ENCODE results near the gene ATXN7L1.

Gene ATXN7L1

GRCh38 chr7:105738133-105738532 is 138.3 kb downstream of the ATXN7L1 start:
- H3K4me3 ChIP-seq (ENCODE audit: low read length in 2 of 2) = no peak overlapping the region
- no peak overlapping the region for H3K18ac ChIP-seq (ENCODE audit: low read length)
- H4K91ac ChIP-seq (ENCODE audit: low read depth, low read length, poor library complexity) = no peak overlapping the region
- no peak overlapping the region for H3K4me2 ChIP-seq (ENCODE audit: insufficient read depth, low read length, poor library complexity, severe bottlenecking)
- no peak overlapping the region for H2BK5ac ChIP-seq (ENCODE audit: low read length)
- H3K27ac ChIP-seq (replicated peaks; ENCODE audit: low read length) = no peak overlapping the region
- H3K14ac ChIP-seq (ENCODE audit: low read length) = no peak overlapping the region
- WGBS, 2 donors (ENCODE audit: extremely low coverage in 2 of 2, insufficient read length in 2 of 2, insufficient replicate concordance in 1 of 2) = no CpG with 5 or more reads among the region's 2 CpGs
- H3K4ac ChIP-seq (ENCODE audit: low read length) = no peak overlapping the region
- H3K27me3 ChIP-seq (ENCODE audit: control insufficient read depth in 3 of 3, insufficient read depth in 3 of 3, low read depth in 1 of 3, low read length in 3 of 3) = no peaks in the 10 kb centered on the region
- no peak overlapping the region for H3K9ac ChIP-seq (ENCODE audit: low read depth, low read length, poor library complexity)
- no peak for DNase-seq (ENCODE audit: low spot score)
- peaks cover 0 to 5% of the 10 kb centered on the region in 2 donors for H3K4me1 ChIP-seq (ENCODE audit: control insufficient read depth in 2 of 2, insufficient read depth in 1 of 2, low read depth in 1 of 2, low read length in 2 of 2)
- H4K8ac ChIP-seq (ENCODE audit: low read depth, low read length) = no peak overlapping the region
- H2AK5ac ChIP-seq (ENCODE audit: low read depth, low read length) = no peak overlapping the region
- H2BK120ac ChIP-seq (ENCODE audit: low read depth, low read length) = no peak overlapping the region
- H2BK15ac ChIP-seq (ENCODE audit: low read length) = no peak overlapping the region
- no peak overlapping the region for H2AFZ ChIP-seq (ENCODE audit: low read length)
- no peaks in the 10 kb centered on the region for H3K36me3 ChIP-seq (replicated peaks in 1 of 2; ENCODE audit: control insufficient read depth in 2 of 2, insufficient read depth in 2 of 2, low read length in 2 of 2)
- no peak overlapping the region for H3K23ac ChIP-seq (ENCODE audit: low read depth, low read length, poor library complexity)
- H2BK12ac ChIP-seq (ENCODE audit: low read length) = no peak overlapping the region
- no peaks in the 10 kb centered on the region for H3K9me3 ChIP-seq (replicated peaks in 1 of 2; ENCODE audit: control insufficient read depth in 2 of 2, insufficient read depth in 1 of 2, low read depth in 1 of 2, low read length in 2 of 2)
- no peaks in the 10 kb centered on the region for H3K79me1 ChIP-seq (ENCODE audit: low read depth, low read length)

GRCh38 chr7:105734233-105734632 is 142.2 kb downstream of the ATXN7L1 start:
- Histone ChIP-seq H2AK5ac (ENCODE audit: low read depth, low read length) (no peak overlapping the region), H2BK5ac (ENCODE audit: low read length) (no peak overlapping the region), H3K4me2 (ENCODE audit: insufficient read depth, low read length, poor library complexity, severe bottlenecking) (no peak overlapping the region), H3K18ac (ENCODE audit: low read length) (no peak overlapping the region), H3K79me1 (ENCODE audit: low read depth, low read length) (no peaks in the 10 kb centered on the region), H4K91ac (ENCODE audit: low read depth, low read length, poor library complexity) (no peak overlapping the region), H3K36me3 (replicated peaks in 1 of 2; ENCODE audit: control insufficient read depth in 2 of 2, insufficient read depth in 2 of 2, low read length in 2 of 2) (no peaks in the 10 kb centered on the region), H2BK120ac (ENCODE audit: low read depth, low read length) (no peak overlapping the region), H3K27ac (replicated peaks; ENCODE audit: low read length) (no peak overlapping the region), H3K23ac (ENCODE audit: low read depth, low read length, poor library complexity) (no peak overlapping the region), H3K14ac (ENCODE audit: low read length) (no peak overlapping the region), H3K27me3 (ENCODE audit: control insufficient read depth in 3 of 3, insufficient read depth in 3 of 3, low read depth in 1 of 3, low read length in 3 of 3) (no peaks in the 10 kb centered on the region), H2BK15ac (ENCODE audit: low read length) (no peak overlapping the region), H3K4ac (ENCODE audit: low read length) (no peak overlapping the region), H2BK12ac (ENCODE audit: low read length) (no peak overlapping the region), H4K8ac (ENCODE audit: low read depth, low read length) (no peak overlapping the region), H2AFZ (ENCODE audit: low read length) (no peak overlapping the region), H3K9me3 (replicated peaks in 1 of 2; ENCODE audit: control insufficient read depth in 2 of 2, insufficient read depth in 1 of 2, low read depth in 1 of 2, low read length in 2 of 2) (no peaks in the 10 kb centered on the region), H3K4me3 (ENCODE audit: low read length in 2 of 2) (no peak overlapping the region), H3K9ac (ENCODE audit: low read depth, low read length, poor library complexity) (no peak overlapping the region), H3K4me1 (ENCODE audit: control insufficient read depth in 2 of 2, insufficient read depth in 1 of 2, low read depth in 1 of 2, low read length in 2 of 2) (no peaks in the 10 kb centered on the region)
- DNase-seq (ENCODE audit: low spot score) = no peak
- WGBS, 2 donors (ENCODE audit: extremely low coverage in 2 of 2, insufficient read length in 2 of 2, insufficient replicate concordance in 1 of 2) = no CpG with 5 or more reads among the region's 6 CpGs

- H3K4me3 ChIP-seq (ENCODE audit: low read length in 2 of 2) = no peak overlapping the region
- DNase-seq (ENCODE audit: low spot score) = no peak
- H3K4me1 ChIP-seq (ENCODE audit: control insufficient read depth in 2 of 2, insufficient read depth in 1 of 2, low read depth in 1 of 2, low read length in 2 of 2) = no peaks in the 10 kb centered on the region
- H3K4ac ChIP-seq (ENCODE audit: low read length) = no peak overlapping the region
- no peak overlapping the region for H3K9ac ChIP-seq (ENCODE audit: low read depth, low read length, poor library complexity)
- peaks cover 0 to 4% of the 10 kb centered on the region in 2 donors for H3K9me3 ChIP-seq (replicated peaks in 1 of 2; ENCODE audit: control insufficient read depth in 2 of 2, insufficient read depth in 1 of 2, low read depth in 1 of 2, low read length in 2 of 2)
- H3K79me1 ChIP-seq (ENCODE audit: low read depth, low read length) = no peaks in the 10 kb centered on the region
- no peak overlapping the region for H2BK120ac ChIP-seq (ENCODE audit: low read depth, low read length)
- no peak overlapping the region for H3K27ac ChIP-seq (replicated peaks; ENCODE audit: low read length)
- H3K4me2 ChIP-seq (ENCODE audit: insufficient read depth, low read length, poor library complexity, severe bottlenecking) = no peak overlapping the region
- no peaks in the 10 kb centered on the region for H3K27me3 ChIP-seq (ENCODE audit: control insufficient read depth in 3 of 3, insufficient read depth in 3 of 3, low read depth in 1 of 3, low read length in 3 of 3)
- no peak overlapping the region for H2AK5ac ChIP-seq (ENCODE audit: low read depth, low read length)
- no peak overlapping the region for H2BK15ac ChIP-seq (ENCODE audit: low read length)
- WGBS, 2 donors (ENCODE audit: extremely low coverage in 2 of 2, insufficient read length in 2 of 2, insufficient replicate concordance in 1 of 2) = no CpG with 5 or more reads among the region's 3 CpGs
- H4K8ac ChIP-seq (ENCODE audit: low read depth, low read length) = no peak overlapping the region
- no peak overlapping the region for H4K91ac ChIP-seq (ENCODE audit: low read depth, low read length, poor library complexity)
- no peaks in the 10 kb centered on the region for H3K36me3 ChIP-seq (replicated peaks in 1 of 2; ENCODE audit: control insufficient read depth in 2 of 2, insufficient read depth in 2 of 2, low read length in 2 of 2)
- no peak overlapping the region for H2BK12ac ChIP-seq (ENCODE audit: low read length)
- no peak overlapping the region for H3K14ac ChIP-seq (ENCODE audit: low read length)
- H3K23ac ChIP-seq (ENCODE audit: low read depth, low read length, poor library complexity) = no peak overlapping the region
- no peak overlapping the region for H3K18ac ChIP-seq (ENCODE audit: low read length)
- no peak overlapping the region for H2BK5ac ChIP-seq (ENCODE audit: low read length)
- H2AFZ ChIP-seq (ENCODE audit: low read length) = no peak overlapping the region
Measured at GRCh38 chr7:105731042-105731441, 145.4 kb downstream of the ATXN7L1 start.

- Histone ChIP-seq H3K14ac (ENCODE audit: low read length) (no peak overlapping the region), H3K4ac (ENCODE audit: low read length) (no peak overlapping the region), H3K23ac (ENCODE audit: low read depth, low read length, poor library complexity) (no peak overlapping the region), H4K91ac (ENCODE audit: low read depth, low read length, poor library complexity) (no peak overlapping the region), H3K79me1 (ENCODE audit: low read depth, low read length) (no peaks in the 10 kb centered on the region), H2BK5ac (ENCODE audit: low read length) (no peak overlapping the region), H3K27ac (replicated peaks; ENCODE audit: low read length) (no peak overlapping the region), H2BK15ac (ENCODE audit: low read length) (no peak overlapping the region), H3K4me3 (ENCODE audit: low read length in 2 of 2) (no peak overlapping the region), H2AFZ (ENCODE audit: low read length) (no peak overlapping the region), H3K18ac (ENCODE audit: low read length) (no peak overlapping the region), H3K4me2 (ENCODE audit: insufficient read depth, low read length, poor library complexity, severe bottlenecking) (no peak overlapping the region), H2BK120ac (ENCODE audit: low read depth, low read length) (no peak overlapping the region), H3K4me1 (ENCODE audit: control insufficient read depth in 2 of 2, insufficient read depth in 1 of 2, low read depth in 1 of 2, low read length in 2 of 2) (peaks cover 4 to 9% of the 10 kb centered on the region in 2 donors), H2BK12ac (ENCODE audit: low read length) (no peak overlapping the region), H4K8ac (ENCODE audit: low read depth, low read length) (no peak overlapping the region), H3K9me3 (replicated peaks in 1 of 2; ENCODE audit: control insufficient read depth in 2 of 2, insufficient read depth in 1 of 2, low read depth in 1 of 2, low read length in 2 of 2) (peaks cover 0 to 4% of the 10 kb centered on the region in 2 donors), H2AK5ac (ENCODE audit: low read depth, low read length) (no peak overlapping the region), H3K36me3 (replicated peaks in 1 of 2; ENCODE audit: control insufficient read depth in 2 of 2, insufficient read depth in 2 of 2, low read length in 2 of 2) (no peaks in the 10 kb centered on the region), H3K9ac (ENCODE audit: low read depth, low read length, poor library complexity) (no peak overlapping the region), H3K27me3 (ENCODE audit: control insufficient read depth in 3 of 3, insufficient read depth in 3 of 3, low read depth in 1 of 3, low read length in 3 of 3) (no peaks in the 10 kb centered on the region)
- no CpG with 5 or more reads among the region's 2 CpGs for WGBS, 2 donors (ENCODE audit: extremely low coverage in 2 of 2, insufficient read length in 2 of 2, insufficient replicate concordance in 1 of 2)
- no peak for DNase-seq (ENCODE audit: low spot score)
Measured at GRCh38 chr7:105728028-105728427, 148.4 kb downstream of the ATXN7L1 start.

Data from neuronal stem cell (in vitro differentiated cells).